ENCODE results near the gene MAML1. TPM values are rescaled to one million over a fixed set of nuclear protein-coding genes. Genes with fewer than 3 reads are reported as not detected.

The MAML1 gene
- total and polyA plus RNA-seq, 2 experiments from 2014 or later = 7.5 to 15.9 TPM

GRCh38 chr5:179766726-179767455, 34.3 kb downstream of the MAML1 start:
- no peak overlapping the region for H2AFZ ChIP-seq
- WGBS (ENCODE audit: low lambda C conversion rate, missing lambda C conversion rate) = 80% methylated on average over 12 of the region's 12 CpGs
- no peak for DNase-seq (ENCODE audit: low spot score)
- no peaks in the 10 kb centered on the region for H3K27me3 ChIP-seq
- H3K36me3 ChIP-seq (replicated peaks; ENCODE audit: insufficient read depth, low read depth) = no peaks in the 10 kb centered on the region
- H3K9me3 ChIP-seq (ENCODE audit: low read depth) = no peaks in the 10 kb centered on the region
- TF ChIP-seq CTCF (IDR thresholded peaks at IDR 0.05; ENCODE audit: poor library complexity) = no peak
- no peak for TF ChIP-seq EZH2 (IDR thresholded peaks at IDR 0.05; ENCODE audit: borderline replicate concordance)
- TF ChIP-seq EZH2phosphoT487 (IDR thresholded peaks at IDR 0.05; ENCODE audit: low read depth, severe bottlenecking, unreplicated experiment) = no peak
- peaks cover 54% of the 10 kb centered on the region for H4K20me1 ChIP-seq (ENCODE audit: insufficient read depth, poor library complexity, severe bottlenecking)
- no peaks in the 10 kb centered on the region for H3K9me2 ChIP-seq (replicated peaks; ENCODE audit: insufficient read depth)
- peaks cover 72% of the 10 kb centered on the region for H3K79me2 ChIP-seq
- no peak overlapping the region for H3K4me2 ChIP-seq
- H3K4me1 ChIP-seq (ENCODE audit: insufficient read depth) = peaks cover 20% of the 10 kb centered on the region
- H3K4me3 ChIP-seq = no peak overlapping the region
- no peak overlapping the region for H3K27ac ChIP-seq

- H3K4me2 ChIP-seq = no peak overlapping the region
- H3K27ac ChIP-seq = no peak overlapping the region
- peaks cover 13% of the 10 kb centered on the region for H3K4me1 ChIP-seq (ENCODE audit: insufficient read depth)
- no peaks in the 10 kb centered on the region for H3K36me3 ChIP-seq (replicated peaks; ENCODE audit: insufficient read depth, low read depth)
- H2AFZ ChIP-seq = no peak overlapping the region
- H3K4me3 ChIP-seq = no peak overlapping the region
- peaks cover 65% of the 10 kb centered on the region for H3K79me2 ChIP-seq
- no peaks in the 10 kb centered on the region for H3K27me3 ChIP-seq
- H3K9me2 ChIP-seq (replicated peaks; ENCODE audit: insufficient read depth) = no peaks in the 10 kb centered on the region
- H4K20me1 ChIP-seq (ENCODE audit: insufficient read depth, poor library complexity, severe bottlenecking) = peaks cover 47% of the 10 kb centered on the region
- WGBS (ENCODE audit: low lambda C conversion rate, missing lambda C conversion rate) = 96% methylated on average over 9 of the region's 9 CpGs
- no peak for DNase-seq (ENCODE audit: low spot score)
- TF ChIP-seq EZH2phosphoT487 (IDR thresholded peaks at IDR 0.05; ENCODE audit: low read depth, severe bottlenecking, unreplicated experiment) = no peak
- no peak for TF ChIP-seq EZH2 (IDR thresholded peaks at IDR 0.05; ENCODE audit: borderline replicate concordance)
- no peak for TF ChIP-seq CTCF (IDR thresholded peaks at IDR 0.05; ENCODE audit: poor library complexity)
- H3K9me3 ChIP-seq (ENCODE audit: low read depth) = no peaks in the 10 kb centered on the region
Measured at GRCh38 chr5:179767496-179768100, 35.0 kb downstream of the MAML1 start.

- Histone ChIP-seq H3K9me3 (ENCODE audit: low read depth) (no peaks in the 10 kb centered on the region), H3K36me3 (replicated peaks; ENCODE audit: insufficient read depth, low read depth) (no peaks in the 10 kb centered on the region), H3K4me2 (no peak overlapping the region), H2AFZ (no peak overlapping the region), H3K79me2 (peaks cover 63% of the 10 kb centered on the region), H3K27me3 (no peaks in the 10 kb centered on the region), H3K9me2 (replicated peaks; ENCODE audit: insufficient read depth) (no peaks in the 10 kb centered on the region), H4K20me1 (ENCODE audit: insufficient read depth, poor library complexity, severe bottlenecking) (peaks cover 40% of the 10 kb centered on the region), H3K4me1 (ENCODE audit: insufficient read depth) (peaks cover 7% of the 10 kb centered on the region), H3K4me3 (no peak overlapping the region), H3K27ac (no peak overlapping the region)
- TF ChIP-seq CTCF (IDR thresholded peaks at IDR 0.05; ENCODE audit: poor library complexity) (peak; percentile 5), EZH2phosphoT487 (IDR thresholded peaks at IDR 0.05; ENCODE audit: low read depth, severe bottlenecking, unreplicated experiment) (no peak)
- no peak for DNase-seq (ENCODE audit: low spot score)
- WGBS (ENCODE audit: low lambda C conversion rate, missing lambda C conversion rate) = 90% methylated on average over 18 of the region's 18 CpGs
Measured at GRCh38 chr5:179768326-179769085, 35.9 kb downstream of the MAML1 start.

All from hepatocyte (in vitro differentiated cells).